DMS153 (cell line): ENCODE measurements around the gene RNF145.

Experiments
- DNase-seq: peaks from one replicate; lab custom pipeline; 2025; lab: John Stamatoyannopoulos, UW

The RNF145 gene

DNA sequence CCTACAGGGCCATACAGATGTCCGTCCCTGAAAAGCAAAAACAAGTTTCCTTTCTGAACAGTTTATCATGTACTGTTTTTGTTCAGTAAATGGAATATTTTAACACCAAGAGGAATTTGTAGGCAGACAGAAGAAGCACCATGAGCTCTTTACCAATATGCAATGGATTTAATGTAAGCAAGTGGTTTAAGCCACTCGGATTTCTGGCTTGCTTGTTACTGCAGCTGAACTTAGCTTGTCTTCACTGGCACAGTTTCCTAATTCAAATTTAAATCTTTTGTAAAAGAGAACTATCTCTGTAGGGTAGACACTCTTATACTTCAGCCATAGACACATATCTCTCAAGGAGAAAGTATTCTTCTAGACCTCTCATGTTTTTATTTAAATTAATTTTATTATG, 96.9 kb downstream of the RNF145 start:
- no peak for DNase-seq
